Left ventricle myocardium inferior (tissue), 1 donor: ENCODE results near the gene ANK2. TPM values are rescaled to one million over a fixed set of nuclear protein-coding genes. Genes with fewer than 3 reads are reported as not detected.

Experiments
- DNase-seq: peaks from one replicate; pipeline ENCODE4 v3.0.0-alpha.2; 2020
- H3K27ac ChIP-seq: fragments of 200-600 bp; replicated peaks from 2 replicates; pipeline ENCODE4 v1.8.0; 2021
- H3K27me3 ChIP-seq: fragments of 200-600 bp; 2 replicates; pipeline ENCODE4 v1.8.0; 2021; ENCODE audit warnings: low read depth
- H3K36me3 ChIP-seq: fragments of 200-600 bp; 2 replicates; pipeline ENCODE4 v1.8.0; 2021
- H3K4me1 ChIP-seq: fragments of 200-600 bp; 2 replicates; pipeline ENCODE4 v1.8.0; 2021
- H3K4me3 ChIP-seq: fragments of 200-600 bp; 2 replicates; pipeline ENCODE4 v1.8.0; 2021; ENCODE audit warnings: mild to moderate bottlenecking, moderate library complexity
- H3K9me3 ChIP-seq: fragments of 200-600 bp; replicated peaks from 2 replicates; pipeline ENCODE4 v1.8.0; 2021
- CTCF ChIP-seq: fragments of 200-600 bp; IDR thresholded peaks from 2 replicates; pipeline ENCODE4 v1.8.0; 2021; ENCODE audit warnings: antibody characterized with exemption, mild to moderate bottlenecking, borderline replicate concordance
- intact Hi-C: fragments of 100-400 bp; cut with micrococcal nuclease; formaldehyde crosslinking; loops from one replicate; pipeline ENCODE4 v1.11.0; 2022
- total RNA-seq: library from RNA; stranded (reverse); fragmentation: NEBNext Ultra II Directional; extraction: Animal tissue kit (Norgen Biotek cat#: 25700); gene quantifications from one replicate; pipeline ENCODE4 v1.2.1, GENCODE V29; 2021
- donor health status: DM: no; HTN: yes; CAD: no; lungs with severe emphysema.

ANK2 gene
- total RNA-seq, 1 donor from 2014 or later = 267 TPM

DNA sequence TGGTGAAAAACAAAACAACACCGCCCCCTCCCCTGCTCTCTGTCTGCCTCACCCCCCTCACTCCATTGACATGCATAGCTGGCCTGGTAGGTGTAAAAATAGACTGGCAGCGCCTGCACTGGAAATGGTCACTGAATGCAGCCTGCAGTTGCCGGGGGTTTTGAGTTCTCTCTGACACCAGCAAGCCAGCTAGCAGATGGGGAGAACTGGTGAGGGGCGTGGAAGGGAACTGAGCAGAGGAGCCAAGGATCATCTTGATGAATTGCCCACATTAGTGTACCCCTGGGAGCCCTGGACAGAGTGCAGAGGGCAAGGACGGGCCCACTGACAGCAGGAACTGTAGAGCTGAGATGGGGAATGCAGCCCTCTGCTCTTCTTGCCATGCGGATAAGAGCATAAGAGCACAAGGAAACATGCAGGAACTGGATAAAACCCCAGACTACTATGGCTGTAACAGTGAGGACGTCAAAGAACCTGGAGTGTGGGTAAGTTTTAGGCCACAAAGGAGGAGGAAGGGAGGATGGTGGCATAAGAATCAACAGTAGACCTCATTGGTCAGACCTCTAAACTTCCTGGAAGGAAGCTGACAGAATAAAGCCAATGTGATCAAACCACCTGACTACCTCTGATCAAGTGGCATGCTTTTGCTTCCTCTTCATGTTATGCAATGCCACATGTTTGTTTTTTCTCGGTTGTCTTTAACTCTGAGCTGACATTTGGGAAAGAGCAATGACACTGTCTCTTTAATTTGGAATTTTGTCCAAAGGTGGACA lies 96.3 kb downstream of the ANK2 start:
- peaks cover 48% of the 10 kb centered on the region for H3K4me1 ChIP-seq
- intact Hi-C loops = no loop called here
- TF ChIP-seq CTCF = no peak
- H3K27me3 ChIP-seq = no peaks in the 10 kb centered on the region
- H3K9me3 ChIP-seq = no peaks in the 10 kb centered on the region
- peak; percentile 24 for DNase-seq
- H3K27ac ChIP-seq = peak overlapping the region; percentile 90
- H3K4me3 ChIP-seq = peak overlapping the region; percentile 64
- no peaks in the 10 kb centered on the region for H3K36me3 ChIP-seq

- DNase-seq = no peak
- Histone ChIP-seq H3K4me3 (peak overlapping the region; percentile 64), H3K9me3 (no peaks in the 10 kb centered on the region), H3K27me3 (no peaks in the 10 kb centered on the region), H3K36me3 (no peaks in the 10 kb centered on the region), H3K27ac (peak overlapping the region; percentile 90), H3K4me1 (peaks cover 36% of the 10 kb centered on the region)
- intact Hi-C loops = no loop called here
- TF ChIP-seq CTCF = no peak
Measured at GRCh38 chr4:113146876-113147358, 97.5 kb downstream of the ANK2 start.

GRCh38 chr4:113147498-113148111 lies 98.2 kb downstream of the ANK2 start:
- no peaks in the 10 kb centered on the region for H3K27me3 ChIP-seq
- DNase-seq = no peak
- H3K36me3 ChIP-seq = no peaks in the 10 kb centered on the region
- peaks cover 33% of the 10 kb centered on the region for H3K4me1 ChIP-seq
- intact Hi-C loops = no loop called here
- no peak for TF ChIP-seq CTCF
- H3K4me3 ChIP-seq = peak overlapping the region; percentile 64
- no peaks in the 10 kb centered on the region for H3K9me3 ChIP-seq
- H3K27ac ChIP-seq = peak overlapping the region; percentile 90

GRCh38 chr4:113148925-113149324 lies 99.5 kb downstream of the ANK2 start:
- TF ChIP-seq CTCF = no peak
- Histone ChIP-seq H3K27ac (no peak overlapping the region), H3K27me3 (no peaks in the 10 kb centered on the region), H3K9me3 (no peaks in the 10 kb centered on the region), H3K4me3 (no peak overlapping the region), H3K36me3 (no peaks in the 10 kb centered on the region), H3K4me1 (peaks cover 42% of the 10 kb centered on the region)
- intact Hi-C loops = no loop called here
- DNase-seq = no peak

- no peak for DNase-seq
- Histone ChIP-seq H3K9me3 (no peaks in the 10 kb centered on the region), H3K36me3 (no peaks in the 10 kb centered on the region), H3K4me1 (peaks cover 28% of the 10 kb centered on the region), H3K27ac (no peak overlapping the region), H3K4me3 (no peak overlapping the region), H3K27me3 (no peaks in the 10 kb centered on the region)
- intact Hi-C loops = no loop called here
- TF ChIP-seq CTCF = no peak
Measured at GRCh38 chr4:113153529-113154101, 104.2 kb downstream of the ANK2 start.
